Central memory CD8-positive, alpha-beta T cell (primary cell): ENCODE measurements around the gene LCE3E.

Experiments used
- ATAC-seq: fragments of 150-1000 bp; cut with Tn5 transposase; replicated peaks from 2 replicates; pipeline ENCODE4 v1.10.0; 2022; ENCODE audit warnings: mild to moderate bottlenecking, moderate FRiP score, moderate number of reproducible peaks; ENCODE audit not compliant: poor library complexity, severe bottlenecking; ENCODE audit errors: extremely low read depth
- DNase-seq, 2 donors: peaks; one replicate each; pipeline ENCODE4 v3.0.0; 2021; ENCODE audit warnings: low spot score in 2 of 2
- H3K27ac Mint-ChIP-seq: one replicate; pipeline ENCODE4 v1.8.0; 2022; ENCODE audit warnings: low read depth, mild to moderate bottlenecking, moderate library complexity, mixed read lengths
- H3K27me3 Mint-ChIP-seq: one replicate; pipeline ENCODE4 v1.8.0; 2022; ENCODE audit warnings: mixed read lengths
- H3K36me3 Mint-ChIP-seq: one replicate; pipeline ENCODE4 v1.8.0; 2022; ENCODE audit warnings: mild to moderate bottlenecking, moderate library complexity, mixed read lengths; ENCODE audit not compliant: insufficient read depth
- H3K4me1 Mint-ChIP-seq: one replicate; pipeline ENCODE4 v1.8.0; 2022; ENCODE audit warnings: mixed read lengths
- H3K4me3 Mint-ChIP-seq: one replicate; pipeline ENCODE4 v1.8.0; 2022; ENCODE audit warnings: mild to moderate bottlenecking, moderate library complexity, mixed read lengths
- H3K9me3 Mint-ChIP-seq: one replicate; pipeline ENCODE4 v1.8.0; 2022; ENCODE audit warnings: mixed read lengths

The LCE3E gene

DNA sequence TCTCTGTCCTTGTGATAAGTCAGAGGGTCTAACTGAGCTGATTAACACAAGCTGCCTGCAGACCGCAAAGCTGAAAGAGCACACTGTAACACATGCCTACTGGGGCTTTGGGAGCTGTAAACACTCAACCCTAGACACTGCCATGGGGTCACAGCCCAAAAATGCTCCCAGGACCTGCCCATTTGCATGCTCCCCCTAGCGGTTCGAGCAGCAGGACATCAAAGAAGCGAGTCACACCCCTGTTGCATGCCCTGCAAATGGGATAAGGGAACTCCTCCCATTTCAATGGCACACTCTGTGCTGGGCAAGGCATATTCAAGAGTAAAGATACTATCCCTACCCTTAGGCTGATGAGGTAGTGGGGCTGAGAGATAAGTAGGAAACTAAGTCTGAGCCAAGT, 22.8 kb downstream of the LCE3E start:
- ATAC-seq (no peak), DNase-seq (no peak)
- H3K4me1 Mint-ChIP-seq = no peaks in the 10 kb centered on the region
- H3K4me3 Mint-ChIP-seq = no peak overlapping the region
- H3K27ac Mint-ChIP-seq = no peak overlapping the region
- H3K9me3 Mint-ChIP-seq = no peaks in the 10 kb centered on the region
- peaks cover 39% of the 10 kb centered on the region for H3K27me3 Mint-ChIP-seq
- no peaks in the 10 kb centered on the region for H3K36me3 Mint-ChIP-seq

DNA sequence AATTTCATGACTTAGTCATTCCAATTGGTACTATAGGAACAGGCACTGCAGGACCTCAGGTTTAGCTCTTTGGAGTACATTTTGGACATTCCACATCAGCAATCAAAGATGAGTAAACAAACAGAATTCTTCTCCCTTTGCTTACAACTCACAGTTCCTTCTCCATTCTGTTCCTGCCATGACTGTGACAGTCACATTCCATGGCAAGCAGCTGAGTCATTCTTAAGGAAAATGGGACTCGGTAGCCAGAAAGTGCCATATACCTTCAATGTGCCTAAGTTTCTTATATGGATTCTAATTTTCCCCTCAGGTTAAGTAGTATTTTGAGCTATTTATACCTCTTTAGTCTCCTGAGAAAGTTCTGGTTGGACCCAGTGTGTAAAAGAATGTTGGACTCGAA, 26.7 kb downstream of the LCE3E start:
- no peak overlapping the region for H3K4me3 Mint-ChIP-seq
- peaks cover 65% of the 10 kb centered on the region for H3K27me3 Mint-ChIP-seq

GRCh38 chr1:152537496-152537895, 29.1 kb downstream of the LCE3E start:
- H3K4me1 Mint-ChIP-seq = no peaks in the 10 kb centered on the region
- ATAC-seq = no peak
- peaks cover 79% of the 10 kb centered on the region for H3K27me3 Mint-ChIP-seq
- no peak overlapping the region for H3K27ac Mint-ChIP-seq
- no peak overlapping the region for H3K4me3 Mint-ChIP-seq
- DNase-seq = no peak
- no peaks in the 10 kb centered on the region for H3K9me3 Mint-ChIP-seq
- H3K36me3 Mint-ChIP-seq = no peaks in the 10 kb centered on the region

More for the DNA sequence above, 26.7 kb downstream of the LCE3E start:
- H3K27ac Mint-ChIP-seq = no peak overlapping the region
- DNase-seq (no peak), ATAC-seq (no peak)
- no peaks in the 10 kb centered on the region for H3K9me3 Mint-ChIP-seq
- no peaks in the 10 kb centered on the region for H3K4me1 Mint-ChIP-seq
- H3K36me3 Mint-ChIP-seq = no peaks in the 10 kb centered on the region

DNA sequence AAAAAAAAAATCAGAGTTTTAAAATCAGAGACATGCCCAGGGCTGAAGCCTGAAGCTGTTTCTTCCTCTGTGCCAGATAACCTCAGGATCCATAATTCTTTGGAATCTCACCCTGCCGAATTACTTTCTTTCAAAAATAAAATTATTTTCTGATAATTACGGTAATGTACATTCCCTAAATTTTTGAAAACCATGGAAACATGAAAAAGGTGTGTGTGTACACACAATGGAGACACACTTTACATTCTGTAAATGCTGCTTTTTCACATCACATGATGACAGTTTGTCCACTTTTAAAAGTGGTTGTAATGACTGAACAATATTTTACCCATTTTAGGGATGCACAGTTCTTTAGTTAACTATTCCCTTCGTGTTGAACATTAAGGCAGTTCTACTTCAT, 30.8 kb downstream of the LCE3E start:
- Mint-ChIP-seq H3K9me3 (no peaks in the 10 kb centered on the region), H3K36me3 (peaks cover 2% of the 10 kb centered on the region), H3K4me3 (no peak overlapping the region), H3K4me1 (no peaks in the 10 kb centered on the region), H3K27me3 (peaks cover 78% of the 10 kb centered on the region), H3K27ac (no peak overlapping the region)
- DNase-seq (no peak), ATAC-seq (no peak)

- Mint-ChIP-seq H3K4me3 (no peak overlapping the region), H3K4me1 (no peaks in the 10 kb centered on the region), H3K27ac (no peak overlapping the region), H3K27me3 (peaks cover 82% of the 10 kb centered on the region), H3K9me3 (no peaks in the 10 kb centered on the region), H3K36me3 (peaks cover 2% of the 10 kb centered on the region)
- DNase-seq (no peak), ATAC-seq (no peak)
Observed at GRCh38 chr1:152533327-152533938, 33.1 kb downstream of the LCE3E start.

- Mint-ChIP-seq H3K27me3 (peaks cover 36% of the 10 kb centered on the region), H3K4me1 (no peaks in the 10 kb centered on the region), H3K27ac (no peak overlapping the region), H3K9me3 (no peaks in the 10 kb centered on the region), H3K36me3 (no peaks in the 10 kb centered on the region), H3K4me3 (no peak overlapping the region)
- ATAC-seq = no peak
- no peak for DNase-seq
Observed at GRCh38 chr1:152525080-152525641, 41.4 kb downstream of the LCE3E start.

GRCh38 chr1:152520561-152521090, 46.0 kb downstream of the LCE3E start:
- Mint-ChIP-seq H3K27ac (no peak overlapping the region), H3K9me3 (no peaks in the 10 kb centered on the region), H3K36me3 (no peaks in the 10 kb centered on the region), H3K27me3 (peaks cover 33% of the 10 kb centered on the region), H3K4me1 (no peaks in the 10 kb centered on the region), H3K4me3 (no peak overlapping the region)
- ATAC-seq (no peak), DNase-seq (no peak)

DNA sequence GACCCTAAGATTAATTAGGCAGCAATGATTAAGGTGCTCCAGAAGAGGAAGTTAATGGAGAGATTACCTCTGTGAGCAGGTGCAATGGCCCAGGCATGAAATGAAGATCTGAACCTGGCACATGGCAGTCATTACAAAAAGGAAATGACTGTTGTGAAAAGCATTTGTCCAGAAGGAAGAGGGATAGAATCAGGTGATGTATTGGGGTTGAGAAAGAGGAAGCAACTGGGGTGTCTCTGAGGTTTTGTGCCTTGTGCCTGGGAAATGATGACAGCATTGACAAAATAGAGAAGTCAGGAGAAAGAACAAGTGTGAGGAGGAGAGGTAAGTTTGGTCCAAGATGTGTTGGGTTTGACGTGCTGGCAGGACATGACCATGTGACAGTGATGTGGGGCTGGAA, 46.7 kb downstream of the LCE3E start:
- Mint-ChIP-seq H3K4me3 (no peak overlapping the region), H3K27me3 (peaks cover 38% of the 10 kb centered on the region), H3K36me3 (no peaks in the 10 kb centered on the region), H3K27ac (no peak overlapping the region), H3K9me3 (no peaks in the 10 kb centered on the region), H3K4me1 (peaks cover under 1% of the 10 kb centered on the region)
- ATAC-seq = no peak
- no peak for DNase-seq

DNA sequence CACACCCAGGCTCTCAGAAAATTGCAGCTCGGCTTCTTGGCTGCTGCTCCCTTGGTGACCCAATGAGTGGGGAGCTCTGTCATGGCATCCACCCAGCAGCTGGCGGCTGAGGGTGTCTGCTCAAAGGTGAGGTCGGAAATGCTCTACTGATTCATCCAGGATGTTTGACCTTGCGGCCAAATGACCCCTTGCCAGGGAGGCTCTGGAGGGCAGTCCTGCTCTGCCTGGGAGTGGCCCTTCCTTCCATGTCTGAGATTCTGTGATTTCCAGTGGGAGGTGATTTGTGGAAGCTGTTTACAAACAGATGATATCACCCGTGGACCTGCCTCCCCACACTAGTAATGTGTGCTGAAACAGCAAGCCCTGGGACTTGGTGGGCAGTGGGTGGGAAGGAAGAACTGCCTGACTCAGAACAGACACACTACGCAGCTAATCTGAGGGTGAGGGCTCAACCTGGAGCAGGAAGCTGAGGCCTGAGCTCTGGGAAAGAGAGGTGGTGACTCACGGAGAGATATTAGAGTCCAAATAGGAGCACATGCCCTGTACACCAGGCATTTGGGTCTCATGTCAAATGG, 49.3 kb downstream of the LCE3E start:
- Mint-ChIP-seq H3K27me3 (peaks cover 55% of the 10 kb centered on the region), H3K36me3 (no peaks in the 10 kb centered on the region), H3K4me1 (peaks cover 5% of the 10 kb centered on the region), H3K27ac (no peak overlapping the region), H3K9me3 (no peaks in the 10 kb centered on the region), H3K4me3 (no peak overlapping the region)
- no peak for ATAC-seq
- no peak for DNase-seq

- Mint-ChIP-seq H3K36me3 (no peaks in the 10 kb centered on the region), H3K27ac (no peak overlapping the region), H3K4me1 (peaks cover 5% of the 10 kb centered on the region), H3K27me3 (peaks cover 66% of the 10 kb centered on the region), H3K9me3 (no peaks in the 10 kb centered on the region), H3K4me3 (no peak overlapping the region)
- ATAC-seq = no peak
- no peak for DNase-seq
Observed at GRCh38 chr1:152516082-152516481, 50.5 kb downstream of the LCE3E start.
